ENCODE results near the gene WWOX. TPM values are rescaled to one million over a fixed set of nuclear protein-coding genes. Genes with fewer than 3 reads are reported as not detected.

WWOX gene
- total and polyA plus RNA-seq, 2 of the 8 experiments (the other 6 are each of a cell fraction or from before 2014, with no cell fraction given): 5.4 to 16.7 TPM

DNA sequence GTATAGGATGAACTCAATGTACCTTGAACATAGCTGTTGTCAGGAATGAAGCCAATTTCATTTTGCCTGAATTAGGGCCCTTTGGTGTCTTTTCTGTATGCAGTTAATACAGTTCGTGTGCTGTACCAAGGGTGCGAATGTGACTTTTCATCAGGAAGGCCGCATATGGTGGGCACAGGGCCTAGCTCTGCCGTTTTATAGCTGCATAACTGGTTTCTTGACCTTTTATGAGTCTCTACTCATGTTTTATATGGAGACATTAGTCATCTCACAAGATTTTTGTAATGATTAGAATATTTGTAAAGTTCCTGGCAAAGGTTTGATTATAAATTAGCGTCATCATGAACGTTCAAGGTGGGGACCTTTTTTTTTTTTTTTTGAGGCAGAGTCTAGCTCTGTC, 989.5 kb downstream of the WWOX start (continued):
- TF ChIP-seq, protein P1, sequence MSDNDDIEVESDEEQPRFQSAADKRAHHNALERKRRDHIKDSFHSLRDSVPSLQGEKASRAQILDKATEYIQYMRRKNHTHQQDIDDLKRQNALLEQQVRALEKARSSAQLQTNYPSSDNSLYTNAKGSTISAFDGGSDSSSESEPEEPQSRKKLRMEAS (IDR thresholded peaks at IDR 0.05): no peak
- TF ChIP-seq TCF12 (IDR thresholded peaks at IDR 0.05; ENCODE audit: low read depth, low read length) (no peak), SIX5 (IDR thresholded peaks at IDR 0.05; ENCODE audit: low read depth, low read length) (no peak), HDAC2 (IDR thresholded peaks at IDR 0.05; ENCODE audit: borderline replicate concordance in 1 of 2, low read depth in 2 of 2, low read length in 2 of 2) (no peak), PHF8 (conservative IDR thresholded peaks at IDR 0.05; ENCODE audit: low read depth, low read length) (no peak), CBX8 (IDR thresholded peaks at IDR 0.05; ENCODE audit: borderline replicate concordance, low read depth, low read length) (no peak), SAP30 (IDR thresholded peaks at IDR 0.05; ENCODE audit: insufficient read depth, insufficient replicate concordance, low read length) (no peak)
- TF ChIP-seq, protein P2, sequence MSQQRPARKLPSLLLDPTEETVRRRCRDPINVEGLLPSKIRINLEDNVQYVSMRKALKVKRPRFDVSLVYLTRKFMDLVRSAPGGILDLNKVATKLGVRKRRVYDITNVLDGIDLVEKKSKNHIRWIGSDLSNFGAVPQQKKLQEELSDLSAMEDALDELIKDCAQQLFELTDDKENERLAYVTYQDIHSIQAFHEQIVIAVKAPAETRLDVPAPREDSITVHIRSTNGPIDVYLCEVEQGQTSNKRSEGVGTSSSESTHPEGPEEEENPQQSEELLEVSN (IDR thresholded peaks at IDR 0.05): no peak
- TF ChIP-seq, protein P3, sequence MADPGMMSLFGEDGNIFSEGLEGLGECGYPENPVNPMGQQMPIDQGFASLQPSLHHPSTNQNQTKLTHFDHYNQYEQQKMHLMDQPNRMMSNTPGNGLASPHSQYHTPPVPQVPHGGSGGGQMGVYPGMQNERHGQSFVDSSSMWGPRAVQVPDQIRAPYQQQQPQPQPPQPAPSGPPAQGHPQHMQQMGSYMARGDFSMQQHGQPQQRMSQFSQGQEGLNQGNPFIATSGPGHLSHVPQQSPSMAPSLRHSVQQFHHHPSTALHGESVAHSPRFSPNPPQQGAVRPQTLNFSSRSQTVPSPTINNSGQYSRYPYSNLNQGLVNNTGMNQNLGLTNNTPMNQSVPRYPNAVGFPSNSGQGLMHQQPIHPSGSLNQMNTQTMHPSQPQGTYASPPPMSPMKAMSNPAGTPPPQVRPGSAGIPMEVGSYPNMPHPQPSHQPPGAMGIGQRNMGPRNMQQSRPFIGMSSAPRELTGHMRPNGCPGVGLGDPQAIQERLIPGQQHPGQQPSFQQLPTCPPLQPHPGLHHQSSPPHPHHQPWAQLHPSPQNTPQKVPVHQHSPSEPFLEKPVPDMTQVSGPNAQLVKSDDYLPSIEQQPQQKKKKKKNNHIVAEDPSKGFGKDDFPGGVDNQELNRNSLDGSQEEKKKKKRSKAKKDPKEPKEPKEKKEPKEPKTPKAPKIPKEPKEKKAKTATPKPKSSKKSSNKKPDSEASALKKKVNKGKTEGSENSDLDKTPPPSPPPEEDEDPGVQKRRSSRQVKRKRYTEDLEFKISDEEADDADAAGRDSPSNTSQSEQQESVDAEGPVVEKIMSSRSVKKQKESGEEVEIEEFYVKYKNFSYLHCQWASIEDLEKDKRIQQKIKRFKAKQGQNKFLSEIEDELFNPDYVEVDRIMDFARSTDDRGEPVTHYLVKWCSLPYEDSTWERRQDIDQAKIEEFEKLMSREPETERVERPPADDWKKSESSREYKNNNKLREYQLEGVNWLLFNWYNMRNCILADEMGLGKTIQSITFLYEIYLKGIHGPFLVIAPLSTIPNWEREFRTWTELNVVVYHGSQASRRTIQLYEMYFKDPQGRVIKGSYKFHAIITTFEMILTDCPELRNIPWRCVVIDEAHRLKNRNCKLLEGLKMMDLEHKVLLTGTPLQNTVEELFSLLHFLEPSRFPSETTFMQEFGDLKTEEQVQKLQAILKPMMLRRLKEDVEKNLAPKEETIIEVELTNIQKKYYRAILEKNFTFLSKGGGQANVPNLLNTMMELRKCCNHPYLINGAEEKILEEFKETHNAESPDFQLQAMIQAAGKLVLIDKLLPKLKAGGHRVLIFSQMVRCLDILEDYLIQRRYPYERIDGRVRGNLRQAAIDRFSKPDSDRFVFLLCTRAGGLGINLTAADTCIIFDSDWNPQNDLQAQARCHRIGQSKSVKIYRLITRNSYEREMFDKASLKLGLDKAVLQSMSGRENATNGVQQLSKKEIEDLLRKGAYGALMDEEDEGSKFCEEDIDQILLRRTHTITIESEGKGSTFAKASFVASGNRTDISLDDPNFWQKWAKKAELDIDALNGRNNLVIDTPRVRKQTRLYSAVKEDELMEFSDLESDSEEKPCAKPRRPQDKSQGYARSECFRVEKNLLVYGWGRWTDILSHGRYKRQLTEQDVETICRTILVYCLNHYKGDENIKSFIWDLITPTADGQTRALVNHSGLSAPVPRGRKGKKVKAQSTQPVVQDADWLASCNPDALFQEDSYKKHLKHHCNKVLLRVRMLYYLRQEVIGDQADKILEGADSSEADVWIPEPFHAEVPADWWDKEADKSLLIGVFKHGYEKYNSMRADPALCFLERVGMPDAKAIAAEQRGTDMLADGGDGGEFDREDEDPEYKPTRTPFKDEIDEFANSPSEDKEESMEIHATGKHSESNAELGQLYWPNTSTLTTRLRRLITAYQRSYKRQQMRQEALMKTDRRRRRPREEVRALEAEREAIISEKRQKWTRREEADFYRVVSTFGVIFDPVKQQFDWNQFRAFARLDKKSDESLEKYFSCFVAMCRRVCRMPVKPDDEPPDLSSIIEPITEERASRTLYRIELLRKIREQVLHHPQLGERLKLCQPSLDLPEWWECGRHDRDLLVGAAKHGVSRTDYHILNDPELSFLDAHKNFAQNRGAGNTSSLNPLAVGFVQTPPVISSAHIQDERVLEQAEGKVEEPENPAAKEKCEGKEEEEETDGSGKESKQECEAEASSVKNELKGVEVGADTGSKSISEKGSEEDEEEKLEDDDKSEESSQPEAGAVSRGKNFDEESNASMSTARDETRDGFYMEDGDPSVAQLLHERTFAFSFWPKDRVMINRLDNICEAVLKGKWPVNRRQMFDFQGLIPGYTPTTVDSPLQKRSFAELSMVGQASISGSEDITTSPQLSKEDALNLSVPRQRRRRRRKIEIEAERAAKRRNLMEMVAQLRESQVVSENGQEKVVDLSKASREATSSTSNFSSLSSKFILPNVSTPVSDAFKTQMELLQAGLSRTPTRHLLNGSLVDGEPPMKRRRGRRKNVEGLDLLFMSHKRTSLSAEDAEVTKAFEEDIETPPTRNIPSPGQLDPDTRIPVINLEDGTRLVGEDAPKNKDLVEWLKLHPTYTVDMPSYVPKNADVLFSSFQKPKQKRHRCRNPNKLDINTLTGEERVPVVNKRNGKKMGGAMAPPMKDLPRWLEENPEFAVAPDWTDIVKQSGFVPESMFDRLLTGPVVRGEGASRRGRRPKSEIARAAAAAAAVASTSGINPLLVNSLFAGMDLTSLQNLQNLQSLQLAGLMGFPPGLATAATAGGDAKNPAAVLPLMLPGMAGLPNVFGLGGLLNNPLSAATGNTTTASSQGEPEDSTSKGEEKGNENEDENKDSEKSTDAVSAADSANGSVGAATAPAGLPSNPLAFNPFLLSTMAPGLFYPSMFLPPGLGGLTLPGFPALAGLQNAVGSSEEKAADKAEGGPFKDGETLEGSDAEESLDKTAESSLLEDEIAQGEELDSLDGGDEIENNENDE (IDR thresholded peaks at IDR 0.05; ENCODE audit: insufficient replicate concordance, low read length): no peak

All from H1 (cell line).